ENCODE data around the gene OR6C65.
"Not testable (repeated sequence)": the region's sequence is repeated elsewhere in the genome, so short reads cannot be mapped to it uniquely, and the experiment has no call there.

GRCh38 chr12:55409133-55409532 is 8.8 kb downstream of the OR6C65 start:
- TF ChIP-seq EZH2phosphoT487, CTCF, EZH2 (IDR thresholded peaks at IDR 0.05): not testable (repeated sequence)
